ENCODE results near the gene ADAM12.

- TF ChIP-seq PRDM2 (tag by site-specific recombination; IDR thresholded peaks at IDR 0.05; ENCODE audit: borderline replicate concordance) (no peak), ZNF292 (tag by site-specific recombination; IDR thresholded peaks at IDR 0.05; ENCODE audit: borderline replicate concordance, low read depth) (no peak), CTCF (tag by site-specific recombination; IDR thresholded peaks at IDR 0.05) (no peak), ZNF518A (tag by site-specific recombination; conservative IDR thresholded peaks at IDR 0.05; ENCODE audit: low read depth) (no peak), ZNF701 (tag by site-specific recombination; IDR thresholded peaks at IDR 0.05) (no peak), EGR2 (tag by site-specific recombination; IDR thresholded peaks at IDR 0.05; ENCODE audit: low read depth) (no peak), ZNF692 (tag by site-specific recombination; IDR thresholded peaks at IDR 0.05) (no peak), ZFP69B (tag by site-specific recombination; IDR thresholded peaks at IDR 0.05) (no peak), ZNF423 (tag by site-specific recombination; IDR thresholded peaks at IDR 0.05) (no peak), ELK4 (IDR thresholded peaks at IDR 0.05; ENCODE audit: borderline replicate concordance, low read depth, low read length) (no peak), PBX3 (CRISPR knock-in tag; IDR thresholded peaks at IDR 0.05) (no peak)
These were observed 12.4 kb upstream of the ADAM12 start for GRCh38 chr10:126400641-126401040.
